GM12878 (cell line): Measurements from ENCODE around the gene ZNF805. TPM values are rescaled to one million over a fixed set of nuclear protein-coding genes. Genes with fewer than 3 reads are reported as not detected.

Source experiments
- ATAC-seq: fragments of 200-7000 bp; cut with Tn5 transposase; 3 replicates; pipeline ENCODE4 v1.9.1; 2020; ENCODE audit warnings: mild to moderate bottlenecking, moderate library complexity
- BruUV-seq: library from RNA; stranded (reverse); fragments of 400-500 nt; replicated peaks from 2 replicates; lab custom pipeline; 2021; lab: Mats Ljungman, UMichigan
- CTCF ChIA-PET: fragments of 300-600 bp; sonication (Branson Sonifier 250); formaldehyde crosslinking; extraction: SDS; loops from one replicate; lab custom pipeline; 2021; ENCODE audit warnings: inconsistent platforms; lab: Yijun Ruan, JAX
- POLR2A ChIA-PET: fragments of 350-600 bp; formaldehyde crosslinking; extraction: SDS; loops from one replicate; lab custom pipeline; 2021; ENCODE audit warnings: inconsistent platforms; lab: Charles Lee
- RAD21 ChIA-PET: fragments of 300-600 bp; sonication (Branson Sonifier 250); formaldehyde crosslinking; loops from one replicate; lab custom pipeline; 2023; ENCODE audit warnings: antibody characterized with exemption; ENCODE audit not compliant: unreplicated experiment; lab: Charles Lee
- SMC1A ChIA-PET: fragments of 300-600 bp; sonication (Branson Sonifier 250); formaldehyde crosslinking; loops from one replicate; lab custom pipeline; 2023; ENCODE audit not compliant: unreplicated experiment, uncharacterized antibody; lab: Charles Lee
- DNase-seq: peaks from one replicate; pipeline ENCODE4 v3.0.0-alpha.2; 2011; ENCODE audit warnings: low read depth, low spot score
- FAIRE-seq: peaks from 3 replicates; lab custom pipeline; 2011; peaks lifted over from hg19 to GRCh38; lab: Jason Lieb, UNC
- H2AFZ ChIP-seq: 2 replicates; pipeline ENCODE4 v1.6.0; 2011; ENCODE audit warnings: low read depth, low read length, control low read depth; ENCODE audit not compliant: control insufficient read depth
- H3K27ac ChIP-seq: 2 replicates; pipeline ENCODE4 v1.5.1; 2011; ENCODE audit warnings: control low read depth; ENCODE audit not compliant: control insufficient read depth, insufficient read depth
- H3K27me3 ChIP-seq, 2 experiments: replicated peaks in 1 of 2; 2 replicates each; pipeline versions ENCODE4 v1.6.0 to v1.6.1; 2011; ENCODE audit warnings: low read length in 1 of 2; ENCODE audit not compliant: control insufficient read depth in 2 of 2, insufficient read depth in 2 of 2
- H3K36me3 ChIP-seq, 2 experiments: 2 replicates each; pipeline ENCODE4 v1.5.1; 2011; ENCODE audit warnings: low read length in 1 of 2; ENCODE audit not compliant: control insufficient read depth in 2 of 2, insufficient read depth in 2 of 2
- H3K4me1 ChIP-seq: 2 replicates; pipeline ENCODE4 v1.6.1; 2011; ENCODE audit warnings: mild to moderate bottlenecking, low read length, moderate library complexity, mixed read lengths; ENCODE audit not compliant: control insufficient read depth, insufficient read depth
- H3K4me2 ChIP-seq: 2 replicates; pipeline ENCODE4 v1.6.0; 2011; ENCODE audit warnings: control low read depth; ENCODE audit not compliant: control insufficient read depth, insufficient read depth
- H3K4me3 ChIP-seq: fragments of 200-600 bp; sonication (generic); 2 replicates; pipeline ENCODE4 v1.5.1; 2016
- H3K79me2 ChIP-seq: 2 replicates; pipeline ENCODE4 v1.6.0; 2011; ENCODE audit warnings: low read length; ENCODE audit not compliant: control insufficient read depth, insufficient read depth
- H3K9ac ChIP-seq: 2 replicates; pipeline ENCODE4 v1.8.0; 2011; ENCODE audit warnings: low read length, control low read depth, mixed read lengths; ENCODE audit not compliant: control insufficient read depth, insufficient read depth
- H3K9me3 ChIP-seq: replicated peaks from 3 replicates; pipeline ENCODE4 v1.5.1; 2011; ENCODE audit warnings: mild to moderate bottlenecking, low read length; ENCODE audit not compliant: control insufficient read depth, insufficient read depth
- H4K20me1 ChIP-seq: 2 replicates; pipeline ENCODE4 v1.6.0; 2011; ENCODE audit not compliant: control insufficient read depth, insufficient read depth
- BCL11A ChIP-seq: IDR thresholded peaks from 2 replicates; pipeline ENCODE4 v1.6.1; 2011; ENCODE audit warnings: low read depth, low read length
- IKZF1 ChIP-seq: fragments of 450-650 bp; conservative IDR thresholded peaks from 2 replicates; pipeline ENCODE4 v1.6.1; 2017; ENCODE audit warnings: antibody characterized with exemption, mild to moderate bottlenecking
- KAT2A ChIP-seq: conservative IDR thresholded peaks from 2 replicates; pipeline ENCODE4 v1.6.1; 2011; ENCODE audit warnings: low read depth, low read length; ENCODE audit not compliant: control insufficient read depth
- MTA2 ChIP-seq: fragments of 450-650 bp; IDR thresholded peaks from 2 replicates; pipeline ENCODE4 v1.6.1; 2016; ENCODE audit warnings: low read depth, mild to moderate bottlenecking, moderate library complexity
- NR2C2 ChIP-seq: IDR thresholded peaks from 2 replicates; pipeline ENCODE4 v1.6.1; 2011; ENCODE audit warnings: borderline replicate concordance, low read depth; ENCODE audit not compliant: control insufficient read depth, insufficient read length
- NR2F1 ChIP-seq: fragments of 450-650 bp; conservative IDR thresholded peaks from 2 replicates; pipeline ENCODE4 v1.6.1; 2017; ENCODE audit warnings: mild to moderate bottlenecking
- SMC3 ChIP-seq: IDR thresholded peaks from 2 replicates; pipeline ENCODE4 v1.6.1; 2011; ENCODE audit warnings: low read length, improper control_type of control experiment, borderline replicate concordance
- TCF12 ChIP-seq: IDR thresholded peaks from 2 replicates; pipeline ENCODE4 v1.6.1; 2011; ENCODE audit warnings: low read depth, mild to moderate bottlenecking, low read length
- WRNIP1 ChIP-seq: IDR thresholded peaks from 2 replicates; pipeline ENCODE4 v1.6.1; 2011; ENCODE audit warnings: low read depth, low read length, improper control_type of control experiment, borderline replicate concordance
- ZNF274 ChIP-seq: IDR thresholded peaks from one replicate; pipeline ENCODE4 v1.8.0; 2011; ENCODE audit not compliant: insufficient read length, insufficient read depth
- WGBS: methylation state at CpG from one replicate; pipeline ENCODE4 v1.1.6; 2016; ENCODE audit warnings: low lambda C conversion rate; ENCODE audit not compliant: insufficient replicate concordance, insufficient coverage; ENCODE audit errors: missing lambda C conversion rate; 5-methylcytosine and 5-hydroxymethylcytosine counted together
- in situ Hi-C: fragments of 300-500 bp; cut with MboI; formaldehyde crosslinking; loops from 9 replicates; pipeline ENCODE4 v1.14.3; 2018; ENCODE audit warnings: mixed read lengths
- intact Hi-C: fragments of 100-400 bp; cut with micrococcal nuclease; formaldehyde crosslinking; loops from one replicate; pipeline ENCODE4 v1.14.2; 2022; ENCODE audit not compliant: unreplicated experiment
- polyA plus RNA-seq, 11 experiments: library from polyadenylated mRNA; depleted of rRNA in 4 of 11; unstranded in 6 of 11; stranded (reverse) in 5 of 11; fragments of >200 nt; fragmentation: Nextera tagmentation in 4 of 11; fragmentation: Illumina TruSeq in 1 of 11; extraction: Ambion mirVana in 4 of 11; extraction: Trizol in 1 of 11; gene quantifications; 1 replicate in 1 of 11; 2 replicates in 10 of 11; pipeline versions ENCODE4 v1.2.1 to v1.2.3, GENCODE V29; 2011 to 2016; ENCODE audit warnings: inconsistent platforms in 2 of 11, missing spikeins in 2 of 11, low read depth in 1 of 11
- total RNA-seq, 4 experiments: library from RNA; depleted of rRNA in 3 of 4; stranded (reverse); fragments of >200 nt in 3 of 4; fragmentation: Illumina TruSeq in 1 of 4; extraction: Trizol in 1 of 4; gene quantifications; 2 replicates each; pipeline versions ENCODE4 v1.2.1 to v1.2.3, GENCODE V29; 2013 to 2021
- TF ChIP-seq, protein P1 (sequence below): IDR thresholded peaks from 2 replicates; pipeline ENCODE4 v1.6.1; 2011; ENCODE audit warnings: low read depth, low read length, improper control_type of control experiment, borderline replicate concordance
- TF ChIP-seq, protein P2 (sequence below): fragments of 450-650 bp; IDR thresholded peaks from 2 replicates; pipeline ENCODE4 v1.6.1; 2017; ENCODE audit warnings: antibody characterized with exemption, mild to moderate bottlenecking, moderate library complexity
- TF ChIP-seq, protein P3 (sequence below): IDR thresholded peaks from 2 replicates; pipeline ENCODE4 v1.6.1; 2012; ENCODE audit warnings: low read depth, low read length, improper control_type of control experiment
- TF ChIP-seq, protein P4 (sequence below): fragments of 450-650 bp; IDR thresholded peaks from 2 replicates; pipeline ENCODE4 v1.6.1; 2017; ENCODE audit warnings: low read depth, mild to moderate bottlenecking, moderate library complexity

Gene ZNF805
- total and polyA plus RNA-seq, 10 of the 15 experiments (the other 5 are each of a cell fraction or from before 2014, with no cell fraction given), result 0.31 to 8.9 (median 2.3) TPM

DNA sequence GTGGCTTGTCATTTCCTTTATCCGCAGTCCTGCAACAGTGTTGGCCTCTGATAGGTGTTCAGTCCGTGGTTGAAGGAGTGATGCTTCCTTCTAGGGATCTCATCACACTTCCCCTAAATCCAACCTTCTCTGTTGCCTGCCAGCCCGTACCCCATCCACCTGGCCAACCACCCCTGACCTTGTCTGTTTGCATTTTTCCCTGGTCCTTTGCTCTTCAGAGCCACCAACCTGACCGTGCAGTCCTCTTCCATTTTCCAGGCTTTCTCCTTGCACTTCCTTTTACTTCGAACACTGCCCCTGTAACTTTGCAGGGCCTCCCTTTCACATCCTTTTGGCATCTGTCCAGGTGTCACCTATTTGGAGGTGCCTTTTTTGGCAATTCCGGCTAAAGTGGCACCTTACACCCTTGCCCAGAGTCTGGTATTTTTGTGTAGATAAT, 40.5 kb downstream of the ZNF805 start (continued):
- TF ChIP-seq, protein P1, sequence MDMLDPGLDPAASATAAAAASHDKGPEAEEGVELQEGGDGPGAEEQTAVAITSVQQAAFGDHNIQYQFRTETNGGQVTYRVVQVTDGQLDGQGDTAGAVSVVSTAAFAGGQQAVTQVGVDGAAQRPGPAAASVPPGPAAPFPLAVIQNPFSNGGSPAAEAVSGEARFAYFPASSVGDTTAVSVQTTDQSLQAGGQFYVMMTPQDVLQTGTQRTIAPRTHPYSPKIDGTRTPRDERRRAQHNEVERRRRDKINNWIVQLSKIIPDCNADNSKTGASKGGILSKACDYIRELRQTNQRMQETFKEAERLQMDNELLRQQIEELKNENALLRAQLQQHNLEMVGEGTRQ, result no peak
- TF ChIP-seq KAT2A (no peak), ZNF274 (no peak), NR2C2 (no peak)
- TF ChIP-seq, all 136 proteins: peak for 9

DNA sequence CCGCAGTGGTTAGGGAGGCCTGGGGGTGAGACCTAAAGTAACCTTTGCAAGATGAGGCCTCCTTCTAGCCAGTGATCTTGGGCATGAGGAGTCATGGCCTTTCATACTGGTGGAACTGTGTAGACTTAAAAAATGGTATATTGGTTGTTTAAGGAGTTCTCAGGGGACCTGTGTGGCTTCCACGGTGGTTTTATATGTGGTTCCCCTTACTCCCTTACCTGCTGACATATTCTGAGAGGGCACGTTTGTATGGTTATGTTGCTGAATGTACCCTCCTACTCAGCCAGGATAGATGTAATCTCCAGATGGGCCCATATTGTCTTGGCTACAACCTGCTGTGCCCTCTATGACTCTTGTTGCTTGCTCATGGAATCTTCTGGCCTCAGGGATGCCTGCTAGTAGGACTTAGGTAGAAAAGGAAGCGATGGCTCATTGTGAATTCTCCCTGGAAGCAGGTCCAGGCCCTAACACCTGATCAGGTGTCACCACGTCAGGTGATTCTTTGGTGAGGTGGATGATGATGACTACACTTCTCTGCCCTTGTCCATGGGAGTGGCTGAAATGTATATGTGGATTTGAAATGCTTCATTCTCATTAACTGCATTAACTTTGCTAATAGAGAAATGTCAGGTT, 41.7 kb downstream of the ZNF805 start:
- intact Hi-C loops, result no loop called here
- no peaks in the 10 kb centered on the region for H3K27me3 ChIP-seq
- WGBS, result 35% methylated on average over 5 of the region's 5 CpGs
- SMC1A ChIA-PET, result interaction anchor here (1.1 to 1.3 kb wide), 2 partner anchors 12 to 69 kb away, joined by 3 read pairs; partner anchors contain the start of gene ZNF304
- CTCF ChIA-PET, result no interaction called here
- H3K36me3 ChIP-seq, result peaks cover 6 to 26% of the 10 kb centered on the region in 2 experiments; a peak in 3 of 4 replicates
- H3K4me3 ChIP-seq, result peak overlapping the region; percentile 86
- RAD21 ChIA-PET, result no interaction called here
- POLR2A ChIA-PET, result no interaction called here
- no TSS peak for BruUV-seq
- peaks cover 11% of the 10 kb centered on the region for H3K4me1 ChIP-seq
- H3K9me3 ChIP-seq, result no peaks in the 10 kb centered on the region; the same call in 1 of the 3 replicates
- ATAC-seq (peak; percentile 11), FAIRE-seq (peak; percentile 52), DNase-seq (peak; percentile 57)
- H3K9ac ChIP-seq, result peak overlapping the region; percentile 48
- no peak overlapping the region for H2AFZ ChIP-seq
- peak overlapping the region; percentile 69 for H3K27ac ChIP-seq
- in situ Hi-C loops, result no loop called here
- H3K79me2 ChIP-seq, result peaks cover 62% of the 10 kb centered on the region
- H3K4me2 ChIP-seq, result peak overlapping the region; percentile 96
- peaks cover 7% of the 10 kb centered on the region for H4K20me1 ChIP-seq
- TF ChIP-seq, protein P2, sequence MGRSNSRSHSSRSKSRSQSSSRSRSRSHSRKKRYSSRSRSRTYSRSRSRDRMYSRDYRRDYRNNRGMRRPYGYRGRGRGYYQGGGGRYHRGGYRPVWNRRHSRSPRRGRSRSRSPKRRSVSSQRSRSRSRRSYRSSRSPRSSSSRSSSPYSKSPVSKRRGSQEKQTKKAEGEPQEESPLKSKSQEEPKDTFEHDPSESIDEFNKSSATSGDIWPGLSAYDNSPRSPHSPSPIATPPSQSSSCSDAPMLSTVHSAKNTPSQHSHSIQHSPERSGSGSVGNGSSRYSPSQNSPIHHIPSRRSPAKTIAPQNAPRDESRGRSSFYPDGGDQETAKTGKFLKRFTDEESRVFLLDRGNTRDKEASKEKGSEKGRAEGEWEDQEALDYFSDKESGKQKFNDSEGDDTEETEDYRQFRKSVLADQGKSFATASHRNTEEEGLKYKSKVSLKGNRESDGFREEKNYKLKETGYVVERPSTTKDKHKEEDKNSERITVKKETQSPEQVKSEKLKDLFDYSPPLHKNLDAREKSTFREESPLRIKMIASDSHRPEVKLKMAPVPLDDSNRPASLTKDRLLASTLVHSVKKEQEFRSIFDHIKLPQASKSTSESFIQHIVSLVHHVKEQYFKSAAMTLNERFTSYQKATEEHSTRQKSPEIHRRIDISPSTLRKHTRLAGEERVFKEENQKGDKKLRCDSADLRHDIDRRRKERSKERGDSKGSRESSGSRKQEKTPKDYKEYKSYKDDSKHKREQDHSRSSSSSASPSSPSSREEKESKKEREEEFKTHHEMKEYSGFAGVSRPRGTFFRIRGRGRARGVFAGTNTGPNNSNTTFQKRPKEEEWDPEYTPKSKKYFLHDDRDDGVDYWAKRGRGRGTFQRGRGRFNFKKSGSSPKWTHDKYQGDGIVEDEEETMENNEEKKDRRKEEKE, result no peak
- TF ChIP-seq TCF12 (no peak), IKZF1 (peak; percentile 45), MTA2 (peak; percentile 36; the same call in 1 of the 2 replicates), WRNIP1 (no peak), NR2F1 (peak; percentile 90), SMC3 (no peak), BCL11A (no peak)
- TF ChIP-seq, protein P3, sequence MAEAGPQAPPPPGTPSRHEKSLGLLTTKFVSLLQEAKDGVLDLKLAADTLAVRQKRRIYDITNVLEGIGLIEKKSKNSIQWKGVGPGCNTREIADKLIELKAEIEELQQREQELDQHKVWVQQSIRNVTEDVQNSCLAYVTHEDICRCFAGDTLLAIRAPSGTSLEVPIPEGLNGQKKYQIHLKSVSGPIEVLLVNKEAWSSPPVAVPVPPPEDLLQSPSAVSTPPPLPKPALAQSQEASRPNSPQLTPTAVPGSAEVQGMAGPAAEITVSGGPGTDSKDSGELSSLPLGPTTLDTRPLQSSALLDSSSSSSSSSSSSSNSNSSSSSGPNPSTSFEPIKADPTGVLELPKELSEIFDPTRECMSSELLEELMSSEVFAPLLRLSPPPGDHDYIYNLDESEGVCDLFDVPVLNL, result no peak
- TF ChIP-seq, protein P1, result no peak
- TF ChIP-seq, protein P4, sequence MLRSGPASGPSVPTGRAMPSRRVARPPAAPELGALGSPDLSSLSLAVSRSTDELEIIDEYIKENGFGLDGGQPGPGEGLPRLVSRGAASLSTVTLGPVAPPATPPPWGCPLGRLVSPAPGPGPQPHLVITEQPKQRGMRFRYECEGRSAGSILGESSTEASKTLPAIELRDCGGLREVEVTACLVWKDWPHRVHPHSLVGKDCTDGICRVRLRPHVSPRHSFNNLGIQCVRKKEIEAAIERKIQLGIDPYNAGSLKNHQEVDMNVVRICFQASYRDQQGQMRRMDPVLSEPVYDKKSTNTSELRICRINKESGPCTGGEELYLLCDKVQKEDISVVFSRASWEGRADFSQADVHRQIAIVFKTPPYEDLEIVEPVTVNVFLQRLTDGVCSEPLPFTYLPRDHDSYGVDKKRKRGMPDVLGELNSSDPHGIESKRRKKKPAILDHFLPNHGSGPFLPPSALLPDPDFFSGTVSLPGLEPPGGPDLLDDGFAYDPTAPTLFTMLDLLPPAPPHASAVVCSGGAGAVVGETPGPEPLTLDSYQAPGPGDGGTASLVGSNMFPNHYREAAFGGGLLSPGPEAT, result 0 out of 2 replicates have a peak, but pooled peaks have one; percentile 24
